HepG2 (cell line): Measurements from ENCODE around the gene UBE2O. TPM values are rescaled to one million over a fixed set of nuclear protein-coding genes. Genes with fewer than 3 reads are reported as not detected.

Experiments
- ARID3A ChIP-seq: IDR thresholded peaks from 2 replicates; pipeline ENCODE4 v1.6.1; 2012; ENCODE audit warnings: low read depth, low read length, improper control_type of control experiment
- BHLHE40 ChIP-seq: IDR thresholded peaks from 2 replicates; pipeline ENCODE4 v1.6.1; 2011; ENCODE audit warnings: low read length, improper control_type of control experiment
- CREB3 ChIP-seq: sonication (generic); formaldehyde crosslinking; IDR thresholded peaks from 2 replicates; pipeline ENCODE4 v1.5.0; 2020; ENCODE audit warnings: missing genetic modification reagents
- E2F2 ChIP-seq: sonication (generic); formaldehyde crosslinking; IDR thresholded peaks from 2 replicates; pipeline ENCODE4 v1.4.0; 2020; ENCODE audit warnings: missing genetic modification reagents, borderline replicate concordance
- ERF ChIP-seq: IDR thresholded peaks from 2 replicates; pipeline ENCODE4 v1.6.1; 2018; ENCODE audit warnings: missing biosample characterization, missing genetic modification reagents
- HNRNPUL1 ChIP-seq: fragments of 200-400 bp; formaldehyde crosslinking; IDR thresholded peaks from 2 replicates; pipeline ENCODE4 v1.6.1; 2017; ENCODE audit warnings: low read depth, mild to moderate bottlenecking, low read length, moderate library complexity
- MATR3 ChIP-seq: sonication (generic); formaldehyde crosslinking; IDR thresholded peaks from 2 replicates; pipeline ENCODE4 v1.4.0; 2020; ENCODE audit warnings: missing genetic modification reagents
- MLX ChIP-seq: IDR thresholded peaks from 2 replicates; pipeline ENCODE4 v1.6.1; 2016
- MTA1 ChIP-seq: sonication (generic); formaldehyde crosslinking; IDR thresholded peaks from 2 replicates; pipeline ENCODE4 v1.4.0; 2020; ENCODE audit warnings: missing genetic modification reagents, mild to moderate bottlenecking, borderline replicate concordance
- PHF8 ChIP-seq: sonication (generic); formaldehyde crosslinking; IDR thresholded peaks from 2 replicates; pipeline ENCODE4 v1.5.0; 2020; ENCODE audit warnings: missing genetic modification reagents
- RFX3 ChIP-seq: IDR thresholded peaks from 2 replicates; pipeline ENCODE4 v1.6.1; 2016; ENCODE audit warnings: missing biosample characterization, missing genetic modification reagents
- THAP11 ChIP-seq: IDR thresholded peaks from 2 replicates; pipeline ENCODE4 v1.6.1; 2016; ENCODE audit warnings: missing biosample characterization, missing genetic modification reagents
- TRAFD1 ChIP-seq: sonication (generic); formaldehyde crosslinking; IDR thresholded peaks from 2 replicates; pipeline ENCODE4 v1.5.1; 2020; ENCODE audit warnings: missing genetic modification reagents, mild to moderate bottlenecking, borderline replicate concordance
- ZBTB46 ChIP-seq: sonication (generic); formaldehyde crosslinking; IDR thresholded peaks from 2 replicates; pipeline ENCODE4 v1.4.0; 2020; ENCODE audit warnings: mild to moderate bottlenecking, missing genetic modification reagents, borderline replicate concordance
- ZBTB49 ChIP-seq: sonication (generic); formaldehyde crosslinking; IDR thresholded peaks from 2 replicates; pipeline ENCODE4 v1.4.0; 2020; ENCODE audit warnings: missing genetic modification reagents, borderline replicate concordance
- ZBTB7A ChIP-seq: sonication (generic); formaldehyde crosslinking; IDR thresholded peaks from 2 replicates; pipeline ENCODE4 v1.8.0; 2022; ENCODE audit warnings: mild to moderate bottlenecking, missing genetic modification reagents
- ZNF709 ChIP-seq: sonication (generic); formaldehyde crosslinking; IDR thresholded peaks from 2 replicates; pipeline ENCODE4 v1.5.0; 2020; ENCODE audit warnings: mild to moderate bottlenecking, missing genetic modification reagents
- ZNF782 ChIP-seq: sonication (generic); formaldehyde crosslinking; IDR thresholded peaks from 2 replicates; pipeline ENCODE4 v1.4.0; 2020; ENCODE audit warnings: missing genetic modification reagents, mild to moderate bottlenecking, borderline replicate concordance
- polyA plus RNA-seq, 8 experiments: library from polyadenylated mRNA; depleted of rRNA in 3 of 8; stranded (reverse) in 7 of 8; unstranded in 1 of 8; fragments of >200 nt; fragmentation: Illumina TruSeq in 4 of 8; extraction: Trizol in 4 of 8; gene quantifications; 2 replicates each; pipeline versions ENCODE4 v1.2.1 to v1.2.3, GENCODE V29; 2011 to 2016; ENCODE audit warnings: low read depth in 4 of 8, missing spikeins in 1 of 8, mixed read lengths in 1 of 8; ENCODE audit not compliant: insufficient read depth in 1 of 8
- total RNA-seq, 5 experiments: library from RNA; depleted of rRNA; stranded (reverse); fragments of >200 nt; fragmentation: Illumina TruSeq; extraction: Trizol; gene quantifications; 2 replicates each; pipeline ENCODE4 v1.2.3, GENCODE V29; 2016; ENCODE audit warnings: low read depth in 1 of 5

UBE2O gene
- total and polyA plus RNA-seq, 2 of the 13 experiments (the other 11 are each of a cell fraction or from before 2014, with no cell fraction given), result 21.5 to 23.5 TPM

- TF ChIP-seq E2F2 (CRISPR knock-in tag) (no peak), ERF (peak; percentile 43), THAP11 (CRISPR knock-in tag) (0 out of 2 replicates have a peak, but pooled peaks have one; percentile 30), MTA1 (CRISPR knock-in tag) (peak; percentile 2; the same call in 1 of the 2 replicates), MATR3 (CRISPR knock-in tag) (no peak), ZBTB7A (CRISPR knock-in tag) (peak; percentile 26), ZBTB46 (CRISPR knock-in tag) (0 out of 2 replicates have a peak, but pooled peaks have one; percentile 14), BHLHE40 (no peak), ARID3A (no peak), PHF8 (CRISPR knock-in tag) (peak; percentile 75), ZBTB49 (no peak), TRAFD1 (CRISPR knock-in tag) (no peak), CREB3 (no peak; the same call in none of the 2 replicates), ZNF782 (CRISPR knock-in tag) (peak; percentile 80; the same call in 1 of the 2 replicates), ZNF709 (peak; percentile 27; the same call in 1 of the 2 replicates), MLX (CRISPR knock-in tag) (no peak), RFX3 (CRISPR knock-in tag) (no peak; the same call in 1 of the 2 replicates), HNRNPUL1 (no peak)
These were observed 68.5 kb downstream of the UBE2O start, which contains the start of gene SPHK1 (continued) for GRCh38 chr17:76384222-76384986.
